SK-N-DZ (cell line): Measurements from ENCODE around the gene TBX4.
"Not testable (repeated sequence)": the region's sequence is repeated elsewhere in the genome, so short reads cannot be mapped to it uniquely, and the experiment has no call there.

Experiments used
- DNase-seq: peaks from one replicate; pipeline ENCODE4 v3.0.0-alpha.2; 2015; ENCODE audit warnings: low spot score

TBX4 gene

DNA sequence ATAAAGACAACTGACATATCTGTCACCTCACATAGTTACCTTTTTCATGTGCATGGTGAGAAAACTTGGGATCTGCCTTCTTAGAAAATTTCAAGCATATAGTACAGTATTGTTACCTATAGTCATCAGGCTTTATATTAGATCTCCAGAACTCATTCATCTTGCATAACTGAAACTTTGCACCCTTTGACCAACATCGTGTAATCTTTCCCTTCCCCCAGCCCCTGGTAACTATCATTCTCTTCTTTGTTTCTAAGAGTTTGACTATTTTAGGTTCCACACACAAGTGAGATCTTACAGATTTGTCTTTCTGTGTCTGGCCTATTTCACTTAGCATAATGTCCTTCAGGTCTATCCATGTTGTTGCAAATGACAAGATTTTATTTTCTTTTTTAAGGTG is 22.9 kb upstream of the TBX4 start:
- no peak for DNase-seq

GRCh38 chr17:61429831-61430230 is 22.4 kb upstream of the TBX4 start:
- not testable (repeated sequence) for DNase-seq

DNA sequence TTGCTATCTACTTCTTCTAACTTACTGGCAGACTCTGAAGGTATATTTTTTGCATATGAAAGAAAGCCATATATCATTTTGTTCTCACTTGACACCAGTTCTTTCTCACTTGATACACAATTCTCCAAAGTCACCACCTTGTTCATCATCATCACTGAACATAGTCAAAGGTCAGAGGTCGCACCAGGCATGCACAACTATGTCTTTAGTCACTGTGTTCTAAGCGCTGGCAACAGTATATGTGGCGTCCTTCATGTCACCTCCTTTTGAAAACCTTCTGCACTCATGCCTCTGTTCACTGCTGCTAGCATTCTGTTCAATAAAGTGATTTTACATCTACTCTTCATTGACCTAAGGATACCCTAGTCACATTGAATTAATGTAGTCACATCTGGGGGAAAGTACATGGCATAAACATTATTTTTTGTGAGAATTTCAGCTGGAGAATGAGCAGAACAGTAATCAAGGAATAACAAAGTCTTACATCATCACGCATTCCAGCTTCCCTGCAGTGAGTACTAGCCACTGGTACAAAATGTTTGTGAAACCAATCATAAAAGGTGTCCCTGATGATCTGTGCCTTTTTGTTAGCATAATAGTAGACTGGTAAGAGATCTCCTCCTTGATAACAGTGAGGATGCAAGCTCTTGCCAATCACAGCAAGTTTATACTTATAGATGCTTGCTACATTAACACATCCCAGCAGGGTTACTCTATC is 20.5 kb upstream of the TBX4 start:
- no peak for DNase-seq

- no peak for DNase-seq
These were observed 15.9 kb upstream of the TBX4 start for GRCh38 chr17:61436273-61436672.

- no peak for DNase-seq
These were observed 15.1 kb upstream of the TBX4 start for GRCh38 chr17:61436995-61437704.

- DNase-seq = no peak
These were observed 11.5 kb upstream of the TBX4 start for GRCh38 chr17:61440697-61441096.

DNA sequence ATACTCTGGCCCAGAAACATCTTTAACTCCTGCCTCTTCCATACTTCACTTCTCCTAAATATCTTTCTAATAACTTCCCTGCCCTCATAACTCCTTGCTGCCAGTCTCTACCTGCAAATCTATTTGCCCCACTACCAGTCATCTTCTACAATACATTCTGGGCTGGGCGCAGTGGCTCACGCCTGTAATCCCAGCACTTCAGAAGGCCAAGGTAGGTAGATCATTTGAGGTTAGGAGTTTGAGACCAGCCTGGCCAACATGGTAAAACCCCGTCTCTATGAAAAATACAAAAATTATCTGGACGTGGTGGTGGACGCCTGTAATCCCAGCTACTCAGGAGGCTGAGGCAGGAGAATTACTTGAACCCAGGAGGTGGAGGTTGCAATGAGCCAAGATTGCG is 10.7 kb upstream of the TBX4 start:
- not testable (repeated sequence) for DNase-seq

- DNase-seq = no peak
These were observed 10.0 kb upstream of the TBX4 start for GRCh38 chr17:61442136-61442775.

- peak; percentile 40 for DNase-seq
These were observed 9.2 kb upstream of the TBX4 start for GRCh38 chr17:61442878-61443474.

GRCh38 chr17:61443475-61443882 is 8.7 kb upstream of the TBX4 start:
- DNase-seq = peak; percentile 72

GRCh38 chr17:61444075-61444474 is 8.1 kb upstream of the TBX4 start:
- DNase-seq = no peak

- no peak for DNase-seq
These were observed 7.4 kb upstream of the TBX4 start for GRCh38 chr17:61444831-61445230.

DNA sequence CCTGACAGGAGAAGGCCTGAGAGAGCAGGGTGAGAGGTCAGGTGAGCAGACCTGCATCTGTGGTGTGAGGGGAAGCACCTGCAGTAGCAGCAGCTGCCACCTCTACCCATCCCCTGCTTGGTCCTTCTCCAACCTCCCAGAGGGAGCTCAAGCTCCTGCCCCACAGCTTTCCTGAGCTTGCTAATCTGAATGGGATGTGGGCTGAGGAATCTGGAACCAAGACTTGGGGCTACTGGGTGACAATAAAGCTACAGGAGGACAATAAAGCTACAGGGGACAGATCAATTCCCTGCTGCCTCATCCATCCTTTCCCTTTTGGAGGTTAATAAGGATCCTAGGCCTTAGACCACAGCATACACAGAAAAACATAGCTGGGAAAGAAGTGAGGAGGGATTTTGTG is 4.9 kb upstream of the TBX4 start:
- DNase-seq = no peak

DNA sequence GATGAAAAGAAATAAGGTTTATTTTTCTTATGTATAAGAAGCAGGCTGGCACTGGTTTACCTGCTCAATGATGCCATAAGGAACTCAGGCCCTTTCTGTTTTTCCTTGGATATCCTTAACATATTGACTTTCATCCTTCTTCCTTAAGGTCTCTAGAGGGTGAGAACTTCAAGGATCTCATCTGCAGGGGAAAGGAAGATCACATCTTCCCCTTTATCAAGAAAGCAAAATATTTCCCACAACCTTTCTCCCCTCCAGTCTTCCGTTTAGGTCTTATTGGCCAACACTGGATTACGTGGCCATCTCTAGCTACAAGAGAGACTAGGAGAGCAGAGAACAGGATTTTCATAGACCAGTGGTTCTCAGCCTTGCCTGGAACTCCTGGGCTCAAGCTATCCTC is 4.2 kb upstream of the TBX4 start:
- no peak for DNase-seq

DNA sequence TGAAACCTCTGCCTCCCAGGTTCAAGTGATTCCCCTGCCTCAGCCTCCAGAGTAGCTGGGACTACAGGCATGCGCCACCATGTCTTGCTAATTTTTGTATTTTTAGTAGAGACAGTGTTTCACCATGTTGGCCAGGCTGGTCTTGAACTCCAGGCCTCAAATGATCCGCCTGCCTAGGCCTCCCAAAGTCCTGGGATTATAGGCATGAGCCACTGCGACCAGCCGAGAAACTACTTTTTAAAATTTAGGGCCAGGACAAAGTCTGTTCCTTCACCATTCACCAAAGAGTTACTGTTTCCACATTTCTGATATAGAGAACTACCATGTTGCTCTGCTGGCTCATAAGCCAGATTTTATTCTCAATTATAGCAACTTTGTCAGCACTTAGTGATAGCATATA is 3.1 kb upstream of the TBX4 start:
- not testable (repeated sequence) for DNase-seq

- DNase-seq = no peak
These were observed 2.2 kb upstream of the TBX4 start for GRCh38 chr17:61449707-61450640.

DNA sequence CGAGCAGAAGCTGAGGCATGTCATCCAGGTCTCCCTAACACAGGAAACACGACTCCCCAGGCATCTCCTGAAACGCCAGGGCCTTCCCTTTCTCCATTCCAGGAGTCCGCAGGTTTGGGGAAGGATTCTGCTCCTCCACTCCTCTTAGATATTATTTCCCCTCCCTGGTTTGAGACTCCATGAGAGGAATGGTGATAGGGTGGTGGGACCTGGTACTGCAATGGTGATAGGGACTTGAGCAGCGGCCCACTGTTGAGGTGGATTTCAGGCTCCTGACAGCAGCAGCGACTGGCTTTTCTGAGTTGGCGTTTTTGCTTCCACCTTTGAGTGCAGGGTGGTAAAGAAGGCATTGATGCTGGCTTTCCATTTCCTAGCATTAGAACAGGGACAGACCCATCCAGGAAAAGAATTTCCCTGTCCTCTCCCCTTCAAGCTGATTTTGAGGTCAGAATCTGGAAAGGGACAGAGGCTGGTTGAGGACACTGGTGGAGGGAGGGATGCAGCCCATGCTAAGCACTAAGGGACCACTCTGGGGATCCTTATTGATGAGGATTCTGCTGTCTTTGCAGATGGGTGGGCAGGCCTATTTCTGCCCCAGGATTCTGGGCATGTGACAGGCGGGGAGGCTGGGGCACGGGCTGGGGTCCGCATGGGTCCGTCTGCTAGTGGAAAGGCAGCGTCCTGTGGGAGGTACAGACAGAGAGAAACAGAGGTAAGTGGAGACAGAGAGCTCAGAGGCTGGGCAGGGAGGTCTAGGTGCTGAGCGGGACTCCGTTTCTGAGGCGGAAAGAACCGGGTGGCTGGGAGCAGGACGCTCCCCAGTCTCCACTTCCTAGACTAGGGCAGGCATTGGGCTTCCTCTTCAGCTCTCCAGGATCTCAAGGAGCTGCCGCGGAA is 1.3 kb upstream of the TBX4 start:
- peak; percentile 46 for DNase-seq

GRCh38 chr17:61451538-61452300 is 503 bp upstream of the TBX4 start:
- DNase-seq = no peak

GRCh38 chr17:61453566-61454380 is 1.6 kb downstream of the TBX4 start:
- no peak for DNase-seq
